K562 (cell line): ENCODE results near the gene MS4A2. TPM values are rescaled to one million over a fixed set of nuclear protein-coding genes. Genes with fewer than 3 reads are reported as not detected.

Experiments used
- ATAC-seq: fragments of 200-7000 bp; cut with Tn5 transposase; 3 replicates; pipeline ENCODE4 v1.9.1; 2020; ENCODE audit warnings: moderate library complexity
- BruUV-seq: library from RNA; stranded (reverse); fragments of 400-500 nt; replicated peaks from 2 replicates; lab custom pipeline; 2021; lab: Mats Ljungman, UMichigan
- CTCF ChIA-PET: fragments of 300-600 bp; formaldehyde crosslinking; extraction: SDS; loops from one replicate; lab custom pipeline; 2021; ENCODE audit warnings: low intra/inter-chr PET ratio; lab: Yijun Ruan, JAX
- POLR2A ChIA-PET: fragments of 300-600, 350-650 bp; sonication (Branson Sonifier 250); formaldehyde crosslinking; extraction: SDS; loops from one replicate; lab custom pipeline; 2021; ENCODE audit warnings: antibody characterized with exemption, inconsistent platforms; lab: Yijun Ruan, JAX
- DNase-seq, 4 experiments: peaks; one replicate each; pipeline versions ENCODE4 v3.0.0 to v3.0.0-alpha.2; 2011 to 2018; ENCODE audit warnings: low spot score in 3 of 4, mixed read lengths in 3 of 4; ENCODE audit errors: extremely low read depth in 1 of 4
- FAIRE-seq: peaks from 2 replicates; lab custom pipeline; 2011; peaks lifted over from hg19 to GRCh38; lab: Jason Lieb, UNC
- H2AFZ ChIP-seq: 2 replicates; pipeline ENCODE4 v1.6.0; 2011; ENCODE audit warnings: low read depth, low read length, control low read depth, inconsistent platforms
- H3K27ac ChIP-seq: fragments of 200-600 bp; 3 replicates; pipeline ENCODE4 v1.8.0; 2011; ENCODE audit warnings: low read depth, mild to moderate bottlenecking, control low read depth, inconsistent platforms, low read length, moderate library complexity, mixed read lengths; ENCODE audit errors: extremely low read depth
- H3K27me3 ChIP-seq, 2 experiments: fragments of 300-600 bp in 1 of 2; 2 replicates in 1 of 2; 3 replicates in 1 of 2; pipeline versions ENCODE4 v1.6.0 to v1.8.0; 2011; ENCODE audit warnings: inconsistent platforms in 2 of 2, low read length in 2 of 2, mild to moderate bottlenecking in 1 of 2, mixed read lengths in 1 of 2, moderate library complexity in 1 of 2; ENCODE audit not compliant: control insufficient read depth in 2 of 2, insufficient read depth in 2 of 2
- H3K36me3 ChIP-seq: fragments of 300-600 bp; 3 replicates; pipeline ENCODE4 v1.8.0; 2011; ENCODE audit warnings: mild to moderate bottlenecking, low read length, inconsistent platforms; ENCODE audit not compliant: control insufficient read depth, insufficient read depth
- H3K4me1 ChIP-seq, 2 experiments: fragments of 200-600 bp in 1 of 2; replicated peaks in 1 of 2; 2 replicates in 1 of 2; 3 replicates in 1 of 2; pipeline versions ENCODE4 v1.5.1 to v1.8.0; 2011; ENCODE audit warnings: inconsistent platforms in 2 of 2, low read length in 2 of 2, mild to moderate bottlenecking in 1 of 2, mixed read lengths in 1 of 2, moderate library complexity in 1 of 2; ENCODE audit not compliant: control insufficient read depth in 2 of 2, insufficient read depth in 2 of 2
- H3K4me2 ChIP-seq: 2 replicates; pipeline ENCODE4 v1.6.1; 2011; ENCODE audit warnings: low read length, control low read depth, inconsistent platforms, mixed read lengths; ENCODE audit not compliant: insufficient read depth
- H3K4me3 ChIP-seq: fragments of 200-600 bp; sonication (generic), shearing (Covaris generic); 2 replicates; pipeline ENCODE4 v1.5.1; 2016; ENCODE audit warnings: control low read depth, inconsistent platforms
- H3K79me2 ChIP-seq: fragments of 200-600 bp; 3 replicates; pipeline ENCODE4 v1.8.0; 2011; ENCODE audit warnings: low read length, inconsistent platforms; ENCODE audit not compliant: control insufficient read depth, insufficient read depth
- H3K9ac ChIP-seq, 2 experiments: 2 replicates each; pipeline versions ENCODE4 v1.6.0 to v1.6.1; 2011; ENCODE audit warnings: low read depth in 2 of 2, low read length in 2 of 2, control low read depth in 1 of 2, inconsistent platforms in 1 of 2, mild to moderate bottlenecking in 1 of 2, mixed read lengths in 1 of 2; ENCODE audit not compliant: insufficient read depth in 1 of 2
- H3K9me1 ChIP-seq: one replicate; pipeline ENCODE4 v1.6.0; 2011; ENCODE audit warnings: inconsistent platforms, mild to moderate bottlenecking, low read length, moderate library complexity; ENCODE audit not compliant: control insufficient read depth, insufficient read depth
- H3K9me3 ChIP-seq: replicated peaks from 2 replicates; pipeline ENCODE4 v1.5.1; 2011; ENCODE audit warnings: low read depth, low read length, inconsistent platforms; ENCODE audit not compliant: control insufficient read depth, insufficient read depth
- H4K20me1 ChIP-seq: replicated peaks from 2 replicates; pipeline ENCODE4 v1.6.1; 2011; ENCODE audit warnings: low read length, inconsistent platforms, mixed read lengths; ENCODE audit not compliant: control insufficient read depth, insufficient read depth
- CHD2 ChIP-seq: IDR thresholded peaks from 2 replicates; pipeline ENCODE4 v1.6.1; 2011; ENCODE audit warnings: low read depth, low read length
- NBN ChIP-seq: fragments of 450-650 bp; IDR thresholded peaks from 2 replicates; pipeline ENCODE4 v1.6.1; 2016; ENCODE audit warnings: low read depth, mild to moderate bottlenecking
- NFE2 ChIP-seq: IDR thresholded peaks from 2 replicates; pipeline ENCODE4 v1.6.1; 2014; ENCODE audit warnings: antibody characterized with exemption, low read depth
- RAD21 ChIP-seq, 2 experiments: fragments of 250-450 bp in 1 of 2; fragments of 450-650 bp in 1 of 2; sonication (Bioruptor Pico) in 1 of 2; formaldehyde crosslinking in 1 of 2; IDR thresholded peaks in 1 of 2; conservative IDR thresholded peaks in 1 of 2; 2 replicates each; pipeline versions ENCODE4 v1.4.0 to v1.8.0; 2020 to 2022; ENCODE audit warnings: mild to moderate bottlenecking in 2 of 2, moderate library complexity in 1 of 2
- ZFPM2 ChIP-seq: fragments of 250-450 bp; sonication (Bioruptor Pico); IDR thresholded peaks from 2 replicates; pipeline ENCODE4 v1.5.1; 2022; ENCODE audit warnings: mild to moderate bottlenecking
- WGBS: fragments of 100-300 bp; shearing (Covaris generic); methylation state at CpG from one replicate; pipeline ENCODE4 v1.1.6; 2016; ENCODE audit warnings: low coverage, mixed read lengths; ENCODE audit not compliant: insufficient coverage; ENCODE audit errors: missing lambda C conversion rate; 5-methylcytosine and 5-hydroxymethylcytosine counted together
- in situ Hi-C: fragments of 300-500 bp; cut with MboI; formaldehyde crosslinking; loops from 4 replicates; pipeline ENCODE4 v1.15.0; 2018; ENCODE audit warnings: inconsistent platforms, mixed read lengths
- intact Hi-C: fragments of 100-400 bp; cut with micrococcal nuclease; formaldehyde crosslinking; loops from 2 replicates; pipeline ENCODE4 v1.14.2; 2022
- polyA plus RNA-seq, 8 experiments: library from polyadenylated mRNA; depleted of rRNA in 4 of 8; stranded (reverse) in 5 of 8; unstranded in 3 of 8; fragments of >200 nt; fragmentation: Nextera tagmentation in 2 of 8; fragmentation: Illumina TruSeq in 1 of 8; extraction: Ambion mirVana in 2 of 8; extraction: Trizol in 1 of 8; gene quantifications; 2 replicates each; pipeline versions ENCODE4 v1.2.1 to v1.2.3, GENCODE V29; 2011 to 2014; ENCODE audit warnings: inconsistent platforms in 1 of 8, missing spikeins in 1 of 8
- total RNA-seq, 7 experiments: library from RNA; depleted of rRNA in 6 of 7; stranded (reverse); fragments of >200 nt in 6 of 7; fragmentation: Illumina TruSeq in 2 of 7; extraction: Trizol in 2 of 7; gene quantifications; 2 replicates each; pipeline versions ENCODE4 v1.2.1 to v1.2.3, GENCODE V29; 2011 to 2021; ENCODE audit warnings: low replicate concordance in 1 of 7
- TF ChIP-seq, protein P1 (sequence below): fragments of 250-450 bp; sonication (Bioruptor Pico); IDR thresholded peaks from 2 replicates; pipeline ENCODE4 v1.8.0; 2021; ENCODE audit warnings: borderline replicate concordance, mild to moderate bottlenecking, moderate library complexity; ENCODE audit not compliant: poor library complexity, severe bottlenecking
- TF ChIP-seq, protein P2 (sequence below): fragments of 450-650 bp; formaldehyde crosslinking; IDR thresholded peaks from 2 replicates; pipeline ENCODE4 v1.4.0; 2020; ENCODE audit warnings: mild to moderate bottlenecking, moderate library complexity
- TF ChIP-seq, protein P3 (sequence below), 3 experiments: IDR thresholded peaks in 2 of 3; conservative IDR thresholded peaks in 1 of 3; 2 replicates each; pipeline ENCODE4 v1.5.1; 2011 to 2012; ENCODE audit warnings: low read length in 3 of 3, mild to moderate bottlenecking in 3 of 3, control low read depth in 2 of 3, improper control_type of control experiment in 1 of 3, inconsistent platforms in 1 of 3, low read depth in 1 of 3, mixed read lengths in 1 of 3, moderate library complexity in 1 of 3; ENCODE audit not compliant: insufficient read depth in 2 of 3

Gene MS4A2
- total and polyA plus RNA-seq, 9 of the 15 experiments (the other 6 are each of a cell fraction or from before 2014, with no cell fraction given), result 0.06 to 5.7 (median 0.86) TPM

DNA sequence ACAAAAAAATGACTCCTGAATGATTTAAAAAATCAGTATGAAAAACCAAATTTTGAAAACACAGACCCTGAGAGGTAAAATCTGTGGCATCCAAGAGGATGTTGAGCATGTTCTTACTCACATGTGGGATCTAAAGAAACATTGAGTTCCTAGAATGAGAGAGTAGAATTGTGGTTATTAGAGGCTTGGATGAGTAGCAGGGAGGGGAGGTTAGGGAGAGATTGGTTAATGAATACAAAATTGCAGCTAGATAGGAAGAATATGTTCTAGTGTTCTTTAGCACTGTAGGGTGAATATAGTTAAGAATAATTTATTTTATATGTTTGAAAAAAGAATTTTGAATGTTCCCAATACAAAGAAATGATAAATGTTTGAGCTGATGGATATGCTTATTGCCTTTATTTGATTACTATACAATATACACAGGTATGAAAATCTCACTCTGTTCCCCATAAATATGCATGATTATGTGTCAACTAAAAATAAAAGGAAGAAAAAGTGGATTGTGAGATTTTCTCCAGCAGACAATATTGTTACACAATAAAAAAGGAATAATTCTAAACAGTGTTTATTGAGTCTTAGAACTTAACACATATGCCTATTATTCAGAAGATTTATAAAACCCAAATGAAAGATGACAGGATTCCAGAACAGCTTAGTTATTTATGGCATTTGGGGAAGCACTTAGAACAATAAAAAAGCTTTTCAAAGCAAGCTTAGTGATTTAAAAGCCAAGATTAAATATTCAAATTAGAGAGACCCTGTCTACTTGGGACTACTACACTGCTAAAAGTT, 28.7 kb downstream of the MS4A2 start (continued):
- TF ChIP-seq CHD2, result no peak
- no peak for TF ChIP-seq ZFPM2 (CRISPR knock-in tag)
- TF ChIP-seq, protein P1, sequence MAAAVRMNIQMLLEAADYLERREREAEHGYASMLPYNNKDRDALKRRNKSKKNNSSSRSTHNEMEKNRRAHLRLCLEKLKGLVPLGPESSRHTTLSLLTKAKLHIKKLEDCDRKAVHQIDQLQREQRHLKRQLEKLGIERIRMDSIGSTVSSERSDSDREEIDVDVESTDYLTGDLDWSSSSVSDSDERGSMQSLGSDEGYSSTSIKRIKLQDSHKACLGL (CRISPR knock-in tag), result no peak

DNA sequence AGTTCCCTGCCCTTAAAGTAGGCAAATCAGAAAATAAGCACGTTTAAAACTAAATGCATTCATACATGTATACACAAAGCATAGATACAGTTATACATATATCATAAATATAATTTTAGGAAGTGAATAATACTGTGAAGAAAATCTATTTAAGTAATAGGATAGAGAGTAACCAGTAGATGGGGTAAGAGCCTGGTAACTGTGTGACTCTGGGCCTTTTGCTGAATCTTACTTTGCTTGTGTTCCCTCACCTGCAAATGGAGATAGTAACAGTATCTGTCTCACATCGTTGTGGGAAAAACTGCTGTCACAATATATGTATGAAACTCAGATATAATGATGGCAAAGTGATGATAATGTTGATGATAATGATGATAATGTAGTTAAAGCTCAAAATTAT, 29.9 kb downstream of the MS4A2 start:
- H3K27me3 ChIP-seq, result no peaks in the 10 kb centered on the region
- CTCF ChIA-PET, result no interaction called here
- intact Hi-C loops (no loop called here), in situ Hi-C loops (no loop called here)
- FAIRE-seq, result no peak
- WGBS, result 0% methylated on average over 2 of the region's 2 CpGs
- peaks cover 3 to 29% of the 10 kb centered on the region in 2 experiments; a peak in 4 of 5 replicates for H3K4me1 ChIP-seq
- TF ChIP-seq NBN, result no peak
- TF ChIP-seq, protein P2, sequence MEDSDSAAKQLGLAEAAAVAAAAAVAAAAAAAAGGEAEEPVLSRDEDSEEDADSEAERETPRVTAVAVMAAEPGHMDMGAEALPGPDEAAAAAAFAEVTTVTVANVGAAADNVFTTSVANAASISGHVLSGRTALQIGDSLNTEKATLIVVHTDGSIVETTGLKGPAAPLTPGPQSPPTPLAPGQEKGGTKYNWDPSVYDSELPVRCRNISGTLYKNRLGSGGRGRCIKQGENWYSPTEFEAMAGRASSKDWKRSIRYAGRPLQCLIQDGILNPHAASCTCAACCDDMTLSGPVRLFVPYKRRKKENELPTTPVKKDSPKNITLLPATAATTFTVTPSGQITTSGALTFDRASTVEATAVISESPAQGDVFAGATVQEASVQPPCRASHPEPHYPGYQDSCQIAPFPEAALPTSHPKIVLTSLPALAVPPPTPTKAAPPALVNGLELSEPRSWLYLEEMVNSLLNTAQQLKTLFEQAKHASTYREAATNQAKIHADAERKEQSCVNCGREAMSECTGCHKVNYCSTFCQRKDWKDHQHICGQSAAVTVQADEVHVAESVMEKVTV (CRISPR knock-in tag), result 0 out of 2 replicates have a peak, but pooled peaks have one; percentile 12
- TF ChIP-seq RAD21 (CRISPR knock-in tag; conservative IDR thresholded peaks at IDR 0.05 in 1 of 2, IDR thresholded peaks at IDR 0.05 in 1 of 2), result peak; percentile 26 to 31; a peak in 2 of 4 replicates
- TF ChIP-seq NFE2, result 0 out of 2 replicates have a peak, but pooled peaks have one; percentile 4
- TF ChIP-seq, protein P3, sequence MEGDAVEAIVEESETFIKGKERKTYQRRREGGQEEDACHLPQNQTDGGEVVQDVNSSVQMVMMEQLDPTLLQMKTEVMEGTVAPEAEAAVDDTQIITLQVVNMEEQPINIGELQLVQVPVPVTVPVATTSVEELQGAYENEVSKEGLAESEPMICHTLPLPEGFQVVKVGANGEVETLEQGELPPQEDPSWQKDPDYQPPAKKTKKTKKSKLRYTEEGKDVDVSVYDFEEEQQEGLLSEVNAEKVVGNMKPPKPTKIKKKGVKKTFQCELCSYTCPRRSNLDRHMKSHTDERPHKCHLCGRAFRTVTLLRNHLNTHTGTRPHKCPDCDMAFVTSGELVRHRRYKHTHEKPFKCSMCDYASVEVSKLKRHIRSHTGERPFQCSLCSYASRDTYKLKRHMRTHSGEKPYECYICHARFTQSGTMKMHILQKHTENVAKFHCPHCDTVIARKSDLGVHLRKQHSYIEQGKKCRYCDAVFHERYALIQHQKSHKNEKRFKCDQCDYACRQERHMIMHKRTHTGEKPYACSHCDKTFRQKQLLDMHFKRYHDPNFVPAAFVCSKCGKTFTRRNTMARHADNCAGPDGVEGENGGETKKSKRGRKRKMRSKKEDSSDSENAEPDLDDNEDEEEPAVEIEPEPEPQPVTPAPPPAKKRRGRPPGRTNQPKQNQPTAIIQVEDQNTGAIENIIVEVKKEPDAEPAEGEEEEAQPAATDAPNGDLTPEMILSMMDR (IDR thresholded peaks at IDR 0.05 in 2 of 3, conservative IDR thresholded peaks at IDR 0.05 in 1 of 3; ENCODE audit: insufficient read depth in 2 of 3, low read depth in 1 of 3, low read length in 3 of 3), result peak in 1 of 3 experiments; percentile 18; a peak in 1 of 6 replicates
- no peaks in the 10 kb centered on the region for H3K79me2 ChIP-seq
- BruUV-seq, result no TSS peak
- H3K4me2 ChIP-seq, result no peak overlapping the region
- no peaks in the 10 kb centered on the region for H3K9me3 ChIP-seq
- H3K36me3 ChIP-seq, result no peaks in the 10 kb centered on the region
- peak in 1 of 4 experiments; percentile 21 for DNase-seq
- POLR2A ChIA-PET, result no interaction called here
- no peak overlapping the region for H3K9ac ChIP-seq
- H4K20me1 ChIP-seq, result no peaks in the 10 kb centered on the region
- H3K4me3 ChIP-seq, result no peak overlapping the region
- ATAC-seq, result peak; percentile 62
- no peak overlapping the region for H3K27ac ChIP-seq
- no peaks in the 10 kb centered on the region for H3K9me1 ChIP-seq
- no peak overlapping the region for H2AFZ ChIP-seq
